OCI-LY7 (cell line): Measurements from ENCODE around the gene MCHR2. TPM values are rescaled to one million over a fixed set of nuclear protein-coding genes. Genes with fewer than 3 reads are reported as not detected.

Experiments used
- BruUV-seq: library from RNA; stranded (reverse); fragments of 400-500 nt; replicated peaks from 2 replicates; lab custom pipeline; 2021; lab: Mats Ljungman, UMichigan
- CTCF ChIA-PET: fragments of 300-600 bp; sonication (Branson Sonifier 250); formaldehyde crosslinking; loops from one replicate; lab custom pipeline; 2022; ENCODE audit warnings: antibody characterized with exemption; ENCODE audit not compliant: unreplicated experiment; lab: Charles Lee
- POLR2A ChIA-PET: fragments of 300-600 bp; sonication (Branson Sonifier 250); formaldehyde crosslinking; loops from one replicate; lab custom pipeline; 2022; ENCODE audit warnings: antibody characterized with exemption; lab: Charles Lee
- DNase-seq: peaks from one replicate; pipeline ENCODE4 v3.0.0-alpha.2; 2015; ENCODE audit warnings: low spot score
- H2AFZ ChIP-seq: fragments of 200-600 bp; sonication (generic), shearing (Covaris generic); 2 replicates; pipeline ENCODE4 v1.6.1; 2014; ENCODE audit warnings: mild to moderate bottlenecking, antibody characterized with exemption, low read length, moderate library complexity
- H3K27ac ChIP-seq: fragments of 200-600 bp; sonication (generic); 2 replicates; pipeline ENCODE4 v1.5.1; 2014; ENCODE audit warnings: mixed run types, low read depth, mild to moderate bottlenecking, moderate library complexity, low read length, inconsistent platforms; ENCODE audit not compliant: poor library complexity, severe bottlenecking
- H3K36me3 ChIP-seq: fragments of 200-600 bp; sonication (generic); 2 replicates; pipeline ENCODE4 v1.6.1; 2014; ENCODE audit warnings: mild to moderate bottlenecking, antibody characterized with exemption, low read length, moderate library complexity, mixed read lengths; ENCODE audit not compliant: insufficient read depth
- H3K4me1 ChIP-seq: fragments of 200-600 bp; sonication (generic); 2 replicates; pipeline ENCODE4 v1.5.1; 2014; ENCODE audit warnings: mild to moderate bottlenecking, low read length; ENCODE audit not compliant: insufficient read depth, poor library complexity, severe bottlenecking
- H3K4me2 ChIP-seq: fragments of 200-600 bp; sonication (generic); 2 replicates; pipeline ENCODE4 v1.6.1; 2014; ENCODE audit warnings: mild to moderate bottlenecking, low read length
- H3K4me3 ChIP-seq: fragments of 200-600 bp; sonication (generic); 2 replicates; pipeline ENCODE4 v1.5.1; 2014; ENCODE audit warnings: mild to moderate bottlenecking, low read depth, low read length; ENCODE audit not compliant: poor library complexity, severe bottlenecking
- H3K79me2 ChIP-seq: fragments of 200-600 bp; sonication (generic); 2 replicates; pipeline ENCODE4 v1.6.1; 2016; ENCODE audit warnings: low read depth, mild to moderate bottlenecking, low read length, moderate library complexity, mixed read lengths; ENCODE audit not compliant: insufficient read depth
- H3K9me2 ChIP-seq: fragments of 200-600 bp; sonication (generic); 2 replicates; pipeline ENCODE4 v1.6.1; 2016; ENCODE audit warnings: mild to moderate bottlenecking, low read length, mixed read lengths; ENCODE audit not compliant: insufficient read depth
- H3K9me3 ChIP-seq: fragments of 200-600 bp; sonication (generic); 2 replicates; pipeline ENCODE4 v1.6.1; 2014; ENCODE audit warnings: mild to moderate bottlenecking, mixed run types, low read length, mixed read lengths
- H4K20me1 ChIP-seq: fragments of 200-600 bp; sonication (generic); 2 replicates; pipeline ENCODE4 v1.6.1; 2014; ENCODE audit warnings: mild to moderate bottlenecking, antibody characterized with exemption, low read length, moderate library complexity, mixed read lengths; ENCODE audit not compliant: insufficient read depth
- EZH2phosphoT487 ChIP-seq: fragments of 200-600 bp; sonication (generic); IDR thresholded peaks from 2 replicates; pipeline ENCODE4 v1.6.1; 2018; ENCODE audit warnings: low read depth, borderline replicate concordance, mild to moderate bottlenecking, mixed run types, antibody characterized with exemption, low read length, moderate library complexity, mixed read lengths
- intact Hi-C: fragments of 100-400 bp; cut with micrococcal nuclease; formaldehyde crosslinking; loops from one replicate; pipeline ENCODE4 v1.10.0; 2022; ENCODE audit not compliant: unreplicated experiment
- total RNA-seq, 2 experiments: library from RNA; depleted of rRNA in 1 of 2; stranded (reverse); fragments of >200 nt in 1 of 2; shearing (Covaris generic) in 1 of 2; gene quantifications; 2 replicates each; pipeline ENCODE4 v1.2.3, GENCODE V29; 2014 to 2022
- TF ChIP-seq, protein P1 (sequence below): fragments of 200-600 bp; sonication (generic); conservative IDR thresholded peaks from 2 replicates; pipeline ENCODE4 v1.5.1; 2014; ENCODE audit warnings: mild to moderate bottlenecking, antibody characterized with exemption, low read length, moderate library complexity, mixed read lengths

Gene MCHR2
- total RNA-seq, 2 experiments from 2014 or later, result not detected

- intact Hi-C loops, result no loop called here
- H3K36me3 ChIP-seq, result no peaks in the 10 kb centered on the region
- H3K9me2 ChIP-seq, result no peaks in the 10 kb centered on the region
- ChIA-PET POLR2A (no interaction called here), CTCF (no interaction called here)
- H2AFZ ChIP-seq, result no peak overlapping the region
- no TSS peak for BruUV-seq
- no peak for DNase-seq
- H3K79me2 ChIP-seq, result no peaks in the 10 kb centered on the region
- H3K9me3 ChIP-seq, result no peaks in the 10 kb centered on the region
- no peak overlapping the region for H3K27ac ChIP-seq
- H3K4me2 ChIP-seq, result no peak overlapping the region
- H3K4me1 ChIP-seq, result no peaks in the 10 kb centered on the region
- TF ChIP-seq, protein P1, sequence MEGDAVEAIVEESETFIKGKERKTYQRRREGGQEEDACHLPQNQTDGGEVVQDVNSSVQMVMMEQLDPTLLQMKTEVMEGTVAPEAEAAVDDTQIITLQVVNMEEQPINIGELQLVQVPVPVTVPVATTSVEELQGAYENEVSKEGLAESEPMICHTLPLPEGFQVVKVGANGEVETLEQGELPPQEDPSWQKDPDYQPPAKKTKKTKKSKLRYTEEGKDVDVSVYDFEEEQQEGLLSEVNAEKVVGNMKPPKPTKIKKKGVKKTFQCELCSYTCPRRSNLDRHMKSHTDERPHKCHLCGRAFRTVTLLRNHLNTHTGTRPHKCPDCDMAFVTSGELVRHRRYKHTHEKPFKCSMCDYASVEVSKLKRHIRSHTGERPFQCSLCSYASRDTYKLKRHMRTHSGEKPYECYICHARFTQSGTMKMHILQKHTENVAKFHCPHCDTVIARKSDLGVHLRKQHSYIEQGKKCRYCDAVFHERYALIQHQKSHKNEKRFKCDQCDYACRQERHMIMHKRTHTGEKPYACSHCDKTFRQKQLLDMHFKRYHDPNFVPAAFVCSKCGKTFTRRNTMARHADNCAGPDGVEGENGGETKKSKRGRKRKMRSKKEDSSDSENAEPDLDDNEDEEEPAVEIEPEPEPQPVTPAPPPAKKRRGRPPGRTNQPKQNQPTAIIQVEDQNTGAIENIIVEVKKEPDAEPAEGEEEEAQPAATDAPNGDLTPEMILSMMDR, result no peak
- no peak for TF ChIP-seq EZH2phosphoT487
- H3K4me3 ChIP-seq, result no peak overlapping the region
- H4K20me1 ChIP-seq, result no peaks in the 10 kb centered on the region
Measured at GRCh38 chr6:100023798-100024197, 29.8 kb upstream of the MCHR2 start.

GRCh38 chr6:100022847-100023246 is 28.8 kb upstream of the MCHR2 start:
- H3K9me3 ChIP-seq, result no peaks in the 10 kb centered on the region
- POLR2A ChIA-PET, result interaction anchor here (0.6 kb wide), 1 partner anchor 992 kb away, joined by 3 read pairs; no protein-coding TSS in a partner anchor
- BruUV-seq, result no TSS peak

GRCh38 chr6:100008857-100009256 is 14.8 kb upstream of the MCHR2 start:
- BruUV-seq, result no TSS peak
- intact Hi-C loops, result no loop called here
- DNase-seq, result no peak
- Histone ChIP-seq H3K79me2 (no peaks in the 10 kb centered on the region), H3K9me3 (no peaks in the 10 kb centered on the region), H3K4me3 (no peak overlapping the region), H3K9me2 (no peaks in the 10 kb centered on the region), H3K4me2 (no peak overlapping the region), H3K27ac (no peak overlapping the region), H3K4me1 (no peaks in the 10 kb centered on the region), H4K20me1 (no peaks in the 10 kb centered on the region), H3K36me3 (no peaks in the 10 kb centered on the region), H2AFZ (no peak overlapping the region)
- ChIA-PET POLR2A (no interaction called here), CTCF (no interaction called here)
- TF ChIP-seq, protein P1, result no peak
- no peak for TF ChIP-seq EZH2phosphoT487

More at GRCh38 chr6:100022847-100023246, 28.8 kb upstream of the MCHR2 start:
- no peaks in the 10 kb centered on the region for H3K36me3 ChIP-seq
- DNase-seq, result no peak
- no peak overlapping the region for H2AFZ ChIP-seq
- no peaks in the 10 kb centered on the region for H3K9me2 ChIP-seq
- CTCF ChIA-PET, result no interaction called here
- intact Hi-C loops, result no loop called here
- H3K4me1 ChIP-seq, result no peaks in the 10 kb centered on the region
- no peak overlapping the region for H3K27ac ChIP-seq
- H3K4me3 ChIP-seq, result no peak overlapping the region
- H3K4me2 ChIP-seq, result no peak overlapping the region
- H4K20me1 ChIP-seq, result no peaks in the 10 kb centered on the region
- no peaks in the 10 kb centered on the region for H3K79me2 ChIP-seq
- TF ChIP-seq, protein P1, result no peak
- no peak for TF ChIP-seq EZH2phosphoT487
